Mesothelial cell of epicardium (in vitro differentiated cells): Measurements from ENCODE around the gene SPI1. TPM values are rescaled to one million over a fixed set of nuclear protein-coding genes. Genes with fewer than 3 reads are reported as not detected.

Experiments used
- DNase-seq, 2 experiments: peaks; one replicate each; pipeline ENCODE4 v3.0.0; 2021; ENCODE audit warnings: low spot score in 2 of 2; ENCODE audit not compliant: unreplicated experiment in 2 of 2
- H3K27ac Mint-ChIP-seq: 2 replicates; pipeline ENCODE4 v1.8.0; 2021; ENCODE audit warnings: mixed read lengths
- H3K27me3 Mint-ChIP-seq: 2 replicates; pipeline ENCODE4 v1.8.0; 2021; ENCODE audit warnings: low read depth, mixed read lengths
- H3K36me3 Mint-ChIP-seq: 2 replicates; pipeline ENCODE4 v1.8.0; 2021; ENCODE audit warnings: mixed read lengths
- H3K4me1 Mint-ChIP-seq: 2 replicates; pipeline ENCODE4 v1.8.0; 2021; ENCODE audit warnings: mixed read lengths
- H3K4me3 Mint-ChIP-seq: 2 replicates; pipeline ENCODE4 v1.8.0; 2021; ENCODE audit warnings: mild to moderate bottlenecking, moderate library complexity, mixed read lengths
- H3K9me3 Mint-ChIP-seq: 2 replicates; pipeline ENCODE4 v1.8.0; 2021; ENCODE audit warnings: mixed read lengths
- total RNA-seq: library from RNA; stranded (reverse); gene quantifications from 3 replicates; pipeline ENCODE4 v1.2.1, GENCODE V29; 2021
- TF ChIP-seq, protein P1 (sequence below): fragments of 200-600 bp; sonication (generic); IDR thresholded peaks from one replicate; pipeline ENCODE4 v1.5.0; 2021; ENCODE audit warnings: antibody characterized with exemption; ENCODE audit not compliant: unreplicated experiment

The SPI1 gene
- total RNA-seq, 1 donor from 2014 or later = not detected

DNA sequence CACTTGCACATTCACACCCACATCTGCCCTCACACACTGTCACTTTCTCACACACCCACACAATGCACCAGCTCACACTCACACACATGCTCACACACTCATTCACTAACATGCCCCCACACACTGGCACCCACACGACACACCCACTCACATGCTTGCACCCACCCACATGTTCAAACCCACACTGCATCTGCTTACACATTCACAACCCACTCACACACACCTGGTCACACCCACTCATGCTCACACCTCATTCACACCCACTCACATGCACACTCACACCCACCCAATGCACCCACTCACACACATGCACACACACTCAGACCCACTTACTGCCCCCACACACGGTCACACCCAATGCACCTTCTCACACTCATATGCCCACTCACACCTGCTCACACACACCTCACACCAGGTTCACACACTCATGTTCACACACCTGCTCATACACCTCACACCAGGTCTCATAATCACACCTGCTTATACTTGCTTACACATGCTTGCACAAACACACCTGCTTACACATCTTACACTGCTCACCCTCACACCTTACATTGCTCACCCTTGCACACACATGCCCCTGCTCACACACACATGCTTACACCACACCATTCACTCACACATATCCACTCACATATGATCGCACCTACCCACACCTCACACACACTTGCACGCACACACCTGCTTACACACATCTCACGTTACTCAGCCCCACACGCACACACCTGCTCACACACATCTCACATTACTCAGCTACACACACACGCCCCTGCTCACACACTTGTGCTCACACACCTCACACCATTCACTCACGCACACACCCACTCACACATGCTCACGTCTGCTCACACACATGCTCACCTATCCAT, 22.0 kb downstream of the SPI1 start:
- Mint-ChIP-seq H3K4me3 (no peak overlapping the region), H3K27me3 (no peaks in the 10 kb centered on the region), H3K36me3 (no peaks in the 10 kb centered on the region), H3K27ac (no peak overlapping the region), H3K9me3 (no peaks in the 10 kb centered on the region), H3K4me1 (peaks cover 4% of the 10 kb centered on the region)
- TF ChIP-seq, protein P1, sequence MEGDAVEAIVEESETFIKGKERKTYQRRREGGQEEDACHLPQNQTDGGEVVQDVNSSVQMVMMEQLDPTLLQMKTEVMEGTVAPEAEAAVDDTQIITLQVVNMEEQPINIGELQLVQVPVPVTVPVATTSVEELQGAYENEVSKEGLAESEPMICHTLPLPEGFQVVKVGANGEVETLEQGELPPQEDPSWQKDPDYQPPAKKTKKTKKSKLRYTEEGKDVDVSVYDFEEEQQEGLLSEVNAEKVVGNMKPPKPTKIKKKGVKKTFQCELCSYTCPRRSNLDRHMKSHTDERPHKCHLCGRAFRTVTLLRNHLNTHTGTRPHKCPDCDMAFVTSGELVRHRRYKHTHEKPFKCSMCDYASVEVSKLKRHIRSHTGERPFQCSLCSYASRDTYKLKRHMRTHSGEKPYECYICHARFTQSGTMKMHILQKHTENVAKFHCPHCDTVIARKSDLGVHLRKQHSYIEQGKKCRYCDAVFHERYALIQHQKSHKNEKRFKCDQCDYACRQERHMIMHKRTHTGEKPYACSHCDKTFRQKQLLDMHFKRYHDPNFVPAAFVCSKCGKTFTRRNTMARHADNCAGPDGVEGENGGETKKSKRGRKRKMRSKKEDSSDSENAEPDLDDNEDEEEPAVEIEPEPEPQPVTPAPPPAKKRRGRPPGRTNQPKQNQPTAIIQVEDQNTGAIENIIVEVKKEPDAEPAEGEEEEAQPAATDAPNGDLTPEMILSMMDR = no peak
- DNase-seq = no peak

DNA sequence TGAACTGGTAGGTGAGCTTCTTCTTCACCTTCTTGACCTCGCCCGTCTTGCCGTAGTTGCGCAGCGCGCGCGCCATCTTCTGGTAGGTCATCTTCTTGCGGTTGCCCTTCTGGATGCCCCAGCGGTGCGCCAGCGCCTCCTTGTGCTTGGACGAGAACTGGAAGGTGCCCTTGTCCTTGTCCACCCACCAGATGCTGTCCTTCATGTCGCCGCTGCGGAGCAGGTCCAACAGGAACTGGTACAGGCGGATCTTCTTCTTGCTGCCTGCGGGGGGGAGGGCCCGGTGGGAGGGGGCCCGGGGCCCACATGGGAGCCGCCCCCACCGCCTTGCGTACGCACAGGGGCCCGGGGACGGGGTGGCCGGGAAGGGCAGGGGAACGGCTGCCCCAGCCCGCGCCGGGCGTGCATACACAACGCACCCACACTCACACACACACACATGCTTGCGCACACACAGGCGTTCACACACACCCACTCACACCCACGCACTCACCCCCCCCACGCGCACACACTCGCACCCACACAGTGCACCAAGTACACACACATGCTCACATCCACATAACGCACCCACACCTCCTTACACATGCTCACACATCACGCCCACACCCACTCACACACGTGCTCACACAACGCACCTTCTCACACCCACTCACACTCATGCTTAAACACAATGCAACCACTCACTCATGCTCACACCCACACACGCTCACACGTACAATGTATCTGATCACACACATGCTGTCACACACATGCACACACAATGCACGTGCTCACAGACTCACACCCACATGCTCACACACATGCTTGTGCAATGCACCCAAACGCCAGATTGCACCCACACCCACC, 22.8 kb downstream of the SPI1 start:
- H3K36me3 Mint-ChIP-seq = no peaks in the 10 kb centered on the region
- H3K4me1 Mint-ChIP-seq = peaks cover 4% of the 10 kb centered on the region
- no peak overlapping the region for H3K27ac Mint-ChIP-seq
- no peaks in the 10 kb centered on the region for H3K9me3 Mint-ChIP-seq
- no peaks in the 10 kb centered on the region for H3K27me3 Mint-ChIP-seq
- peak; percentile 79 to 89 for DNase-seq
- peak overlapping the region; percentile 70 for H3K4me3 Mint-ChIP-seq
- TF ChIP-seq, protein P1 = peak; percentile 73

DNA sequence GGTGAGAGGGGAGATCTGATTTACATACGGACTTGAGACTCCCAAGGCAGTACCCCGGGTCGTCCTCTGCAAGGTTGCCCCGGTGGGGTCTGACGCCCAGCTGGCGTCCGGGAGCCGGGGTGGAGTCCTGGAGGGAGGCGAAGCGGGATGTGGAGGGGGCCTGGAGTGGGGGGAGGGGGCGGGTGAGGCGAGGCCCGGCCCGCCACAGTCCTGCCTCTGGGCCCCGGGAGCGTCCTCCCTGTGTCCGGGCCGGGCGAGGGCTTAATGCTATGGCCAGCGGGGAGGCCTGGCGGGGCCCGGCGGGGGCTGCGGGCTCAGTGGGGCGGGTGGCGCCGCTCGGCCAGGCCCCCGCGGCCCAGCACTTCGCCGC, 23.4 kb downstream of the SPI1 start:
- no peak for DNase-seq
- no peaks in the 10 kb centered on the region for H3K27me3 Mint-ChIP-seq
- H3K4me1 Mint-ChIP-seq = peaks cover 4% of the 10 kb centered on the region
- no peak overlapping the region for H3K27ac Mint-ChIP-seq
- H3K36me3 Mint-ChIP-seq = no peaks in the 10 kb centered on the region
- no peaks in the 10 kb centered on the region for H3K9me3 Mint-ChIP-seq
- TF ChIP-seq, protein P1 = no peak
- peak overlapping the region; percentile 70 for H3K4me3 Mint-ChIP-seq

DNA sequence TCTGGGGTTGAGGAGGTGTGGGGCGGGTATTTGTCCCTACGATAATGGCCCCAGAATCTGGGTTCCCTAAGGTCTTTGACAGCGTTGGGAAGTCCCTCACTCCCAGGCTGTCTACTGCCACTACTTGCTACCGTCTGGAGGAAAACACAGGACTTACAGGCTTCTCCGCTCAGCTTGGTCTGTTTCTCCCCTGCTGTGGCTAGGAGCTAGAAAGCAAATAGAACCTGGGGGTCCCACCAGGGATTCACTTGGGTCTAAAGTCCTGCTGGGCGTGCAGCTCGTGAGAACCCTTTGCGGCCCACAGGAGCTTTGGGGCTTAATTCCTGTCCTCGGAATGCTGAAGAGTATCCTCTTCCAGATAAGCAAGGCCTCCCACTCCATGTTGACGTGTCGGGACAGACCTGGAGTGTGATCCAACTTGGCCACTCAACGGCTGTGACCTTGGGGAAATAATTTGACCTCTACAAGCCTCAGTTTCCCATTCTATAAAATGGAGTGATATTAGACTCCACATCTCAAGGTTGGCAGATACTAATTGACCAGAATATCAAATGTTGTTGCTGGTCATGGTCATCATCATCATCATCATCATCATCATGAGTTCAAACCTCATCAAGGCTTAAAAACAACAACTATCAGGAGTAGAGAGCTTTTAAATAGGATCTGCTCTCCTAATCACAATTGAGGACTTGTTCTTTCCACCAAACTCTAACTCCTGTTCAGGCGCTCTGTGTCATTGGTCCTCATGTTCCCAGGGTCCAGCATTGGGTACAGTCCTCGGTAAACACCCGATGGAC, 24.2 kb downstream of the SPI1 start:
- TF ChIP-seq, protein P1 = no peak
- Mint-ChIP-seq H3K27me3 (no peaks in the 10 kb centered on the region), H3K4me1 (peaks cover 4% of the 10 kb centered on the region), H3K9me3 (no peaks in the 10 kb centered on the region), H3K27ac (no peak overlapping the region), H3K4me3 (peak overlapping the region; percentile 65), H3K36me3 (no peaks in the 10 kb centered on the region)
- no peak for DNase-seq

DNA sequence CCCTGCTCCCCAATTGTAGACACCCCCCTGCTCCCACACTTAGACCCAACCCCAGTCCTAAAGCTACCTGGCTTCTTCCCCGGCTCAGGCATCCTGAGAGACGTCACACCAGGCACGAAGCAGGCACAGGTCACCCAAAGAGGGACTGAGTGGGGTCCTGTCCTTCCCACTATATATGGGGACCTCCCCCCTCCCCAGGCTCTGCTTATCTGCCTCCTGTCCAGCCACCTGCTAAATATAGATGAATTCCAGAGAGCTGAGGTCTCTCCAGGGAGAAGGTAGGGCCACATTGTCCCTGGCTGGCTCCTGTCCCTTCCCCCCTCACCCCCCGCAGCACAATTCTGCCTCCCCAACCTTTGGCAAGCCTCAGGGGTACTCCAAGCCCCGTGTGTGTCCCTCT, 25.8 kb downstream of the SPI1 start, which contains the start of gene MYBPC3:
MYBPC3 (minus strand) TSS at position 147 of the 400 bp plus-strand sequence; CDS start at position 92, 55 bp downstream.
- Mint-ChIP-seq H3K27ac (no peak within 1 kb of the TSS), H3K36me3 (no peaks in the 10 kb centered on the region), H3K27me3 (no peaks in the 10 kb centered on the region), H3K4me3 (no peak within 1 kb of the TSS), H3K4me1 (peaks cover 4% of the 10 kb centered on the region), H3K9me3 (no peaks in the 10 kb centered on the region)
- DNase-seq = no peak
- TF ChIP-seq, protein P1 = no peak
